Pulmonary artery endothelial cell (primary cell): ENCODE measurements around the gene PCDHB12. TPM values are rescaled to one million over a fixed set of nuclear protein-coding genes. Genes with fewer than 3 reads are reported as not detected.
"Not testable (repeated sequence)": the region's sequence is repeated elsewhere in the genome, so short reads cannot be mapped to it uniquely, and the experiment has no call there.

Source experiments
- DNase-seq: peaks from one replicate; pipeline ENCODE4 v3.0.0-alpha.2; 2011; ENCODE audit warnings: low read depth, low spot score
- total RNA-seq: library from RNA; depleted of rRNA; stranded (reverse); fragments of >200 nt; gene quantifications from 2 replicates; pipeline ENCODE4 v1.2.3, GENCODE V29; 2014

Gene PCDHB12
- total RNA-seq, result 0.21 and 0.33 TPM in 2 replicates

GRCh38 chr5:141208478-141208877, at the start of gene PCDHB12:
PCDHB12 (plus strand) TSS chr5:141208719; CDS start chr5:141208908, 189 bp downstream.
- no peak for DNase-seq

DNA sequence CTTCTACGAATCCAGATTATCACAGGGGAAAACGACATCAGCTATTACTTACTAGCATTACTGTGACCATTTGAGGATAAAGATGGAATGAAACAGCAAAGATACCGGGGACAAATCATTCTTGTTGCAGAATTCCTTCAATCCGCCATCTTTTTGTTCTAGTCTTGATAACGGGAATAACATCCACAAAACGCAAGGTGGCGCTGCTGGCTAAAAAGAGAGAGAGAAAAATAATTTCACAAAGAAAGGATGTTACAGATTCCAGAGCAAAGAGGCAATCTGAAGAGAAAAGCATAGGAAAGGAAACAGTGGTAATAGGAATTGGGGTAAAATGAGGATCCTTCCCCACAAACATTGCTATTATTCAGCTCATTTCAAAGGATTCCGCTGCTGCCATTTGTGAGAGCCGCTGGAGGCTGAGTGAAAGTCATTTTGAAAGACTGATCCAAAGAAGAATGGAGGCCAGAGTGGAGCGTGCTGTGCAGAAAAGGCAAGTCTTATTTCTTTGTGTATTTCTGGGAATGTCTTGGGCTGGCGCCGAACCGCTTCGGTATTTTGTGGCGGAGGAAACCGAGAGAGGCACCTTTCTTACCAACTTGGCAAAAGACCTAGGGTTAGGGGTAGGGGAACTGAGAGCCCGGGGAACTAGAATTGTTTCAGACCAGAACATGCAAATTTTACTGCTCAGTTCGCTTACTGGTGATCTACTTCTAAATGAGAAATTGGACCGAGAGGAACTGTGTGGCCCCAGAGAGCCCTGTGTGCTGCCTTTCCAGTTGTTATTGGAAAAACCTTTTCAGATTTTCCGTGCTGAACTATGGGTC, 35.9 kb upstream of the PCDHB12 start, which contains the start of gene PCDHB7:
Gene PCDHB7 (plus strand): TSS at position 264 of the 824 bp plus-strand sequence. CDS start 192 bp downstream, at position 456.
- no peak for DNase-seq

GRCh38 chr5:141174291-141175104, 34.0 kb upstream of the PCDHB12 start:
- not testable (repeated sequence) for DNase-seq

DNA sequence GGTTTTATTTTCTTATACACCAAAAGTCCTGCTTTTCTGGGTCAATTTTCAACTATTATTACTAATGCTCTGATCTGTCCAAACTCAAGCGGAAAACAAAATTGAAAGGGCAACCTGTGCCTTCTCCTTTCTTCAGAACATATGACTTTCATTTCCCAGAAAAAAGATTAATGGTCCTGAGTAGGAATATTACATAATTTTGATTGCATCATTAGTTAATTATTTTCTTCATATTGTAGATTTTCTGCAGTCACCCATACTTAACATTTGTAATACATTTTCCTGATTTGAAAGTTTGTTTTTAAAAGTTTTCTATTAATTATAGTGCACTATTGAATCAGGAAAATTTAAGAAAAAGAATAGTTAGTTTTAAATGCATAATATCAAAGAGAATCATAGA, 32.6 kb upstream of the PCDHB12 start:
- DNase-seq, result no peak

GRCh38 chr5:141177577-141178191, 30.8 kb upstream of the PCDHB12 start, which contains the start of gene PCDHB8:
PCDHB8 (plus strand) TSS chr5:141177790; CDS start chr5:141178035, 245 bp downstream.
- not testable (repeated sequence) for DNase-seq

DNA sequence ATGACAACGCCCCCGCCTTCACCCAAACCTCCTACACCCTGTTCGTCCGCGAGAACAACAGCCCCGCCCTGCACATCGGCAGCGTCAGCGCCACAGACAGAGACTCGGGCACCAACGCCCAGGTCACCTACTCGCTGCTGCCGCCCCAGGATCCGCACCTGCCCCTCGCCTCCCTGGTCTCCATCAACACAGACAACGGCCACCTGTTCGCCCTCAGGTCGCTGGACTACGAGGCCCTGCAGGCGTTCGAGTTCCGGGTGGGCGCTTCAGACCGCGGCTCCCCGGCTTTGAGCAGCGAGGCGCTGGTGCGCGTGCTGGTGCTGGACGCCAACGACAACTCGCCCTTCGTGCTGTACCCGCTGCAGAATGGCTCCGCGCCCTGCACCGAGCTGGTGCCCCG, 29.1 kb upstream of the PCDHB12 start:
- DNase-seq, result not testable (repeated sequence)

DNA sequence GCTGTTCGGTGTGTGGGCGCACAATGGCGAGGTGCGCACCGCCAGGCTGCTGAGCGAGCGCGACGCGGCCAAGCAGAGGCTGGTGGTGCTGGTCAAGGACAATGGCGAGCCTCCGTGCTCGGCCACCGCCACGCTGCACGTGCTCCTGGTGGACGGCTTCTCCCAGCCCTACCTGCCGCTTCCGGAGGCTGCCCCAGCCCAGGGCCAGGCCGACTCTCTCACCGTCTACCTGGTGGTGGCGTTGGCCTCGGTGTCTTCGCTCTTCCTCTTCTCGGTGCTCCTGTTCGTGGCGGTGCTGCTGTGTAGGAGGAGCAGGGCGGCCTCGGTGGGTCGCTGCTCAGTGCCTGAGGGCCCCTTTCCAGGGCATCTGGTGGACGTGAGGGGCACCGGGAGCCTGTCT, 28.6 kb upstream of the PCDHB12 start:
- not testable (repeated sequence) for DNase-seq

DNA sequence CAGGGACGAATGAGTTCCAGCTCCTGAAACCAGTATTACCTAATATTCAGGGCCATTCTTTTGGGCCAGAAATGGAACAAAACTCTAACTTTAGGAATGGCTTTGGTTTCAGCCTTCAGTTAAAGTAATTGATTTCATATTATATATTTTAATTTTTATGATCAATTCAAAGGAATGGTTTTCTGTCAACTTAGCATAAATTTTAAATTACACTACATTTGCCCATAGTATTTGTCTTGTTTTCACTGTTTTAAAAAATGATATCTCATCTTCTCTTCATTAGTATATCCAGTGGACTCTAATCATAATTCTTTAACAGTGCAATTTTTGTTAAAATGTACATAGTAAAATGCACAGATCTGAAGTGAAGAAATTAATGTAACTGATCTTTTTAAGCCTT, 28.2 kb upstream of the PCDHB12 start:
- no peak for DNase-seq

DNA sequence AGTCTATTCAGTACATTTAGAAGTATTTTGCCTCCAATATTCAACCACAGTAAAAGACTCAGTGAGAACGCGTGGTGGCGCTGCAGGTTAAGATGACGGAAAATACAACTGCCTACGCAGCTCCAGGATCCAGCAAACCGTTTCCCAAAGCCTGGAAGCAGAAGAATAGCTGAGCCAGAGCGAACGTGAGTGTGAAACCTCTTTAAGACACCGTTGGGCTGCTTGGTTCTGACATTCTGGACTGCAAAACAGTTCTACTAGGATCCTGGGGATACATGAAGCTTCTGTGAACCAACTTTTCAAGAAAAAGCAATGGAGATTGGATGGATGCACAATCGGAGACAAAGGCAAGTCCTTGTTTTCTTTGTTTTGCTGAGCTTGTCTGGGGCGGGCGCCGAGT, 26.3 kb upstream of the PCDHB12 start, which contains the start of gene PCDHB16:
Gene PCDHB16 (plus strand): TSS at position 140 of the 400 bp plus-strand sequence. CDS start 173 bp downstream, at position 313.
- no peak for DNase-seq

GRCh38 chr5:141184117-141184855, 24.2 kb upstream of the PCDHB12 start:
- DNase-seq, result not testable (repeated sequence)

GRCh38 chr5:141186897-141187512, 21.5 kb upstream of the PCDHB12 start, which contains the start of gene PCDHB9:
PCDHB9 (plus strand) TSS chr5:141187161; CDS start chr5:141187319, 158 bp downstream.
- DNase-seq, result no peak

GRCh38 chr5:141188682-141189081, 19.8 kb upstream of the PCDHB12 start:
- DNase-seq, result not testable (repeated sequence)

GRCh38 chr5:141189131-141189530, 19.4 kb upstream of the PCDHB12 start:
- DNase-seq, result not testable (repeated sequence)

DNA sequence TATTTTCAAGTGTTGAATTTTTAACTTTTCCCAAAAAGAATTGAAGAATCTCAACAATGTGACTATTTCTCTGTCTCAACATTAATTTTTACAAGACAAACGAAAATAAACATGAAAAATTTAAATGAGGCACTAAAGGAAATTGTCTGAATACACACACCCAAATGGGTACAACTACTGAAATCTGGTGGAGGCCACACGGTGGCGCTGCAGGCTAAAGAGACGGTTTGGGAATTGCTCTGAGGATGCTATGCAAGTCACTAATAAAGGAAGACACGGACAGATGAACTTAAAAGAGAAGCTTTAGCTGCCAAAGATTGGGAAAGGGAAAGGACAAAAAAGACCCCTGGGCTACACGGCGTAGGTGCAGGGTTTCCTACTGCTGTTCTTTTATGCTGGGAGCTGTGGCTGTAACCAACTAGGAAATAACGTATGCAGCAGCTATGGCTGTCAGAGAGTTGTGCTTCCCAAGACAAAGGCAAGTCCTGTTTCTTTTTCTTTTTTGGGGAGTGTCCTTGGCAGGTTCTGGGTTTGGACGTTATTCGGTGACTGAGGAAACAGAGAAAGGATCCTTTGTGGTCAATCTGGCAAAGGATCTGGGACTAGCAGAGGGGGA, 16.3 kb upstream of the PCDHB12 start, which contains the start of gene PCDHB10:
Gene PCDHB10 (plus strand): TSS at position 244 of the 616 bp plus-strand sequence. CDS start 200 bp downstream, at position 444.
- DNase-seq, result no peak

DNA sequence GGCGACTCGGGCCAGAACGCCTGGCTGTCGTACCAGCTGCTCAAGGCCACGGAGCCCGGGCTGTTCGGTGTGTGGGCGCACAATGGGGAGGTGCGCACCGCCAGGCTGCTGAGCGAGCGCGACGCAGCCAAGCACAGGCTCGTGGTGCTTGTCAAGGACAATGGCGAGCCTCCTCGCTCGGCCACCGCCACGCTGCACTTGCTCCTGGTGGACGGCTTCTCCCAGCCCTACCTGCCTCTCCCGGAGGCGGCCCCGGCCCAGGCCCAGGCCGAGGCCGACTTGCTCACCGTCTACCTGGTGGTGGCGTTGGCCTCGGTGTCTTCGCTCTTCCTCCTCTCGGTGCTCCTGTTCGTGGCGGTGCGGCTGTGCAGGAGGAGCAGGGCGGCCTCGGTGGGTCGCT, 14.2 kb upstream of the PCDHB12 start:
- not testable (repeated sequence) for DNase-seq

DNA sequence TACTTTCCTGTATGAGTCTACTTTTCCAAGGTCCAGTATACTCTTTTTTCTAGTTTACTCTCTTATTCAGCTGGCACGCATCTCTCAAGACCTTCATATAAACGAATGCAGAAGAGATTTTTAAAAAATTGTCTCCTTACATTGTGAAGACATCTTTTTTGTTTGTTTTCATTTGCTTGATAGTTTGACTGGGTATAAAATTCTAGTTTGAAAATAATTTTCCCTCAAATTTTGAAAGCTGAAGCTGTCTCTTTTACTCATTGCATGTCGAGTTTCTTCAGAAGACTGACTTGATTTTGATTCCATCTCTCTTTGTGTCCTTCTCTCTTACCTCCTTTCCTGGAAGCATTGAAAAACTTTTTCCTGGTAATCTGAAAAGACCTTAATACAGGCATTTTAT, 12.2 kb upstream of the PCDHB12 start:
- no peak for DNase-seq

GRCh38 chr5:141199359-141200235, 8.9 kb upstream of the PCDHB12 start, which contains the start of gene PCDHB11:
PCDHB11 (plus strand) TSS chr5:141199627; CDS start chr5:141199775, 148 bp downstream.
- no peak for DNase-seq

DNA sequence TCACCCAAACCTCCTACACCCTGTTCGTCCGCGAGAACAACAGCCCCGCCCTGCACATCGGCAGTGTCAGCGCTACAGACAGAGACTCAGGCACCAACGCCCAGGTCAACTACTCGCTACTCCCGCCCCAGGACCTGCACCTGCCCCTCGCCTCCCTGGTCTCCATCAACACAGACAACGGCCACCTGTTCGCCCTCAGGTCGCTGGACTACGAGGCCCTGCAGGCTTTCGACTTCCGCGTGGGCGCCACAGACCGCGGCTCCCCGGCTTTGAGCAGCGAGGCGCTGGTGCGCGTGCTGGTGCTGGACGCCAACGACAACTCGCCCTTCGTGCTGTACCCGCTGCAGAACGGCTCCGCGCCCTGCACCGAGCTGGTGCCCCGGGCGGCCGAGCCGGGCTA, 7.4 kb upstream of the PCDHB12 start:
- DNase-seq, result not testable (repeated sequence)
